NCI-H526 treated with DMSO at 0.1 percent for 48 hours (cell line): ENCODE data around the gene CNDP1.
"Not testable (repeated sequence)": the region's sequence is repeated elsewhere in the genome, so short reads cannot be mapped to it uniquely, and the experiment has no call there.

Experiments
- DNase-seq: peaks from one replicate; lab custom pipeline; 2025; lab: John Stamatoyannopoulos, UW

Gene CNDP1

GRCh38 chr18:74546751-74547530, 12.6 kb downstream of the CNDP1 start:
- DNase-seq = no peak

GRCh38 chr18:74547860-74548259, 13.6 kb downstream of the CNDP1 start:
- no peak for DNase-seq

GRCh38 chr18:74549591-74550104, 15.3 kb downstream of the CNDP1 start:
- no peak for DNase-seq

GRCh38 chr18:74550886-74551285, 16.6 kb downstream of the CNDP1 start:
- no peak for DNase-seq

GRCh38 chr18:74551452-74551851, 17.2 kb downstream of the CNDP1 start:
- no peak for DNase-seq

GRCh38 chr18:74551936-74552555, 17.7 kb downstream of the CNDP1 start:
- DNase-seq = peak; percentile 89

- no peak for DNase-seq
Observed at GRCh38 chr18:74556126-74556525, 21.8 kb downstream of the CNDP1 start.

GRCh38 chr18:74558096-74558495, 23.8 kb downstream of the CNDP1 start:
- DNase-seq = no peak

GRCh38 chr18:74562131-74562730, 27.9 kb downstream of the CNDP1 start:
- DNase-seq = no peak

GRCh38 chr18:74562775-74563174, 28.5 kb downstream of the CNDP1 start:
- DNase-seq = no peak

- no peak for DNase-seq
Observed at GRCh38 chr18:74563999-74564398, 29.7 kb downstream of the CNDP1 start.

- DNase-seq = not testable (repeated sequence)
Observed at GRCh38 chr18:74565164-74565563, 30.9 kb downstream of the CNDP1 start.

- DNase-seq = not testable (repeated sequence)
Observed at GRCh38 chr18:74565993-74566392, 31.7 kb downstream of the CNDP1 start.

GRCh38 chr18:74567822-74568221, 33.5 kb downstream of the CNDP1 start:
- no peak for DNase-seq

GRCh38 chr18:74569401-74569800, 35.1 kb downstream of the CNDP1 start:
- no peak for DNase-seq

- DNase-seq = no peak
Observed at GRCh38 chr18:74570266-74570665, 36.0 kb downstream of the CNDP1 start.

GRCh38 chr18:74571895-74572680, 37.8 kb downstream of the CNDP1 start:
- no peak for DNase-seq

- DNase-seq = no peak
Observed at GRCh38 chr18:74573053-74573452, 38.8 kb downstream of the CNDP1 start.

- no peak for DNase-seq
Observed at GRCh38 chr18:74574916-74575315, 40.6 kb downstream of the CNDP1 start.

GRCh38 chr18:74577019-74577418, 42.7 kb downstream of the CNDP1 start:
- DNase-seq = no peak

GRCh38 chr18:74579496-74580065, 45.3 kb downstream of the CNDP1 start:
- DNase-seq = no peak

- DNase-seq = no peak
Observed at GRCh38 chr18:74582642-74583041, 48.3 kb downstream of the CNDP1 start.
